ENCODE measurements around the gene PNPLA2.

DNA sequence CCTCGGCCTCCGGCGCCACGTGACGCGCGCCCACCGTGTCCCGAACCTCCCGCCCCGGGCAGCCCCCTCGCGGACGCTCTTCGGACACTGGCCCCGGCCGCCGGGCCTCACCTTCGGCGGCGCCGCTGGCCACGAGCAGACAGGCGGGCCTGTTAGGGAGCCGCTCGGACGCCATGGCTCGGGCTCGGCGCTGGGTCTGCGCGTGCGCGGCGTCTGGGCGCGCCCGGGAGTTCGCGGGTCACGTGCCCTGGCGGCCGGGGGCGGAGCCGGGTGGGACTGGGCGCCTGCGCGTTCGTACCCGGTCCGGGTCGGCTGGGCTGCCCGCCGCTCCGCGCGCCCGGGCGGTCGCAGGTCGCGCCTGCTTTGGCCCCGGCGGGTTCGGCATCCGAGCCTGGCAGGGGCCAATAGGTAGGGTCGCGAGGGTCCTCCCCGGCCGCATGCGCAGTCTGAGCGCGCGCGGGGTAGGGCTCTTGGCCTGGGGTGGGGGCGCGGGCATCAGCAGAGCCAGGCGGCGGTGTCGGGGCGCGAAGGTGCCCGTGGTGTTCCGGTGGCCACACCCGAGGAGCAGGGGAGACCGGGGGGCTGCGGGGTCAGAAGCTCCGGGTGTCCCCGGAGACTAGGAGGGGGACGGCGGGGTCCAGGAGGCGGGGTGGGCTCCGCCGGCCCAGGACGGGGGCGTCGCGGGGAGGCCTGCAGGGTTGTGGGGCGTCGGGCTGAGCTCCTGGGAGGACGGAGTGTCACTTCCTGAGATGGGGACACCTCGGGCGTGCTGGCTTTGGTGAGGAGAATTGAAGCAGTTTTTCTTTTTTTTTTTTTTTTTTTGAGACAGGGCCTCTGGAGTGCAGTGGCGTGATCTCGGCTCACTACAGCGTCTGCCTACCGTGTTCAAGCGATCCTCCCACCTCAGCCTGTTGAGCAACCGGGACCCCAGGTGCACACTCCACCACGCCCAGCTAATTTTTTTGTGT lies 41.1 kb upstream of the PNPLA2 start, which contains the start of gene GATD1:
- TF ChIP-seq, protein P1, sequence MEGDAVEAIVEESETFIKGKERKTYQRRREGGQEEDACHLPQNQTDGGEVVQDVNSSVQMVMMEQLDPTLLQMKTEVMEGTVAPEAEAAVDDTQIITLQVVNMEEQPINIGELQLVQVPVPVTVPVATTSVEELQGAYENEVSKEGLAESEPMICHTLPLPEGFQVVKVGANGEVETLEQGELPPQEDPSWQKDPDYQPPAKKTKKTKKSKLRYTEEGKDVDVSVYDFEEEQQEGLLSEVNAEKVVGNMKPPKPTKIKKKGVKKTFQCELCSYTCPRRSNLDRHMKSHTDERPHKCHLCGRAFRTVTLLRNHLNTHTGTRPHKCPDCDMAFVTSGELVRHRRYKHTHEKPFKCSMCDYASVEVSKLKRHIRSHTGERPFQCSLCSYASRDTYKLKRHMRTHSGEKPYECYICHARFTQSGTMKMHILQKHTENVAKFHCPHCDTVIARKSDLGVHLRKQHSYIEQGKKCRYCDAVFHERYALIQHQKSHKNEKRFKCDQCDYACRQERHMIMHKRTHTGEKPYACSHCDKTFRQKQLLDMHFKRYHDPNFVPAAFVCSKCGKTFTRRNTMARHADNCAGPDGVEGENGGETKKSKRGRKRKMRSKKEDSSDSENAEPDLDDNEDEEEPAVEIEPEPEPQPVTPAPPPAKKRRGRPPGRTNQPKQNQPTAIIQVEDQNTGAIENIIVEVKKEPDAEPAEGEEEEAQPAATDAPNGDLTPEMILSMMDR (IDR thresholded peaks at IDR 0.05): no peak
- TF ChIP-seq NFYB (CRISPR knock-in tag; conservative IDR thresholded peaks at IDR 0.05; ENCODE audit: low read depth) (no peak), JUN (CRISPR knock-in tag; IDR thresholded peaks at IDR 0.05) (0 out of 2 replicates have a peak, but pooled peaks have one; percentile 2), NFE2L1 (CRISPR knock-in tag; IDR thresholded peaks at IDR 0.05) (peak; percentile 41; the same call in 1 of the 2 replicates), HMGA2 (CRISPR knock-in tag; IDR thresholded peaks at IDR 0.05) (no peak)
- TF ChIP-seq, protein P2, sequence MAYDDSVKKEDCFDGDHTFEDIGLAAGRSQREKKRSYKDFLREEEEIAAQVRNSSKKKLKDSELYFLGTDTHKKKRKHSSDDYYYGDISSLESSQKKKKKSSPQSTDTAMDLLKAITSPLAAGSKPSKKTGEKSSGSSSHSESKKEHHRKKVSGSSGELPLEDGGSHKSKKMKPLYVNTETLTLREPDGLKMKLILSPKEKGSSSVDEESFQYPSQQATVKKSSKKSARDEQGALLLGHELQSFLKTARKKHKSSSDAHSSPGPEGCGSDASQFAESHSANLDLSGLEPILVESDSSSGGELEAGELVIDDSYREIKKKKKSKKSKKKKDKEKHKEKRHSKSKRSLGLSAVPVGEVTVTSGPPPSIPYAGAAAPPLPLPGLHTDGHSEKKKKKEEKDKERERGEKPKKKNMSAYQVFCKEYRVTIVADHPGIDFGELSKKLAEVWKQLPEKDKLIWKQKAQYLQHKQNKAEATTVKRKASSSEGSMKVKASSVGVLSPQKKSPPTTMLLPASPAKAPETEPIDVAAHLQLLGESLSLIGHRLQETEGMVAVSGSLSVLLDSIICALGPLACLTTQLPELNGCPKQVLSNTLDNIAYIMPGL (CRISPR knock-in tag; IDR thresholded peaks at IDR 0.05): peak; percentile 79; the same call in 1 of the 2 replicates
